Pancreas (tissue), 10 donors: ENCODE data around the gene ATL1. TPM values are rescaled to one million over a fixed set of nuclear protein-coding genes. Genes with fewer than 3 reads are reported as not detected.

Experiments used
- ATAC-seq, 4 donors: fragments of 200-7000 bp; cut with Tn5 transposase; one replicate each; pipeline versions ENCODE4 v1.8.0 to v1.9.1; 2020; ENCODE audit warnings: mild to moderate bottlenecking in 4 of 4, moderate library complexity in 4 of 4
- DNase-seq, 6 donors: peaks; one replicate each; pipeline ENCODE4 v3.0.0-alpha.2; 2020
- FAIRE-seq: peaks from 2 replicates; lab custom pipeline; 2012; peaks lifted over from hg19 to GRCh38; lab: Jason Lieb, UNC
- H3K27ac ChIP-seq, 4 donors: fragments of 200-600 bp; sonication (generic); 1 replicate in 3 of 4; 2 replicates in 1 of 4; pipeline versions ENCODE4 v1.5.0 to v1.8.0; 2020
- H3K27me3 ChIP-seq, 4 donors: fragments of 200-600 bp; one replicate each; pipeline ENCODE4 v1.8.0; 2021
- H3K36me3 ChIP-seq, 3 donors: fragments of 200-600 bp; sonication (generic) in 1 of 3; one replicate each; pipeline versions ENCODE4 v1.5.0 to v1.8.0; 2020 to 2021
- H3K4me1 ChIP-seq, 3 donors: fragments of 200-600 bp; one replicate each; pipeline ENCODE4 v1.8.0; 2021
- H3K4me3 ChIP-seq, 4 donors: fragments of 200-600 bp; sonication (generic) in 2 of 4; one replicate each; pipeline versions ENCODE4 v1.5.0 to v1.8.0; 2020 to 2021
- H3K9me3 ChIP-seq, 4 donors: fragments of 200-600 bp; one replicate each; pipeline ENCODE4 v1.8.0; 2021
- CTCF ChIP-seq, 4 donors: fragments of 200-600 bp; sonication (generic) in 3 of 4; IDR thresholded peaks; one replicate each; pipeline versions ENCODE4 v1.5.0 to v1.8.0; 2021; ENCODE audit warnings: antibody characterized with exemption in 4 of 4
- WGBS, 2 donors: extraction: QIAGEN DNeasy Blood & Tissue Kit; methylation state at CpG; one replicate each; pipeline ENCODE4 v1.1.7; 2013; 5-methylcytosine and 5-hydroxymethylcytosine counted together
- intact Hi-C, 3 donors: fragments of 100-400 bp; cut with DNase I; formaldehyde crosslinking; loops; one replicate each; pipeline versions ENCODE4 v1.11.1 to v1.14.2; 2022
- polyA plus RNA-seq, 2 donors: library from polyadenylated mRNA; stranded (reverse); fragments of 200-250 nt; gene quantifications; one replicate each; pipeline ENCODE4 v1.2.3, GENCODE V29; 2013
- total RNA-seq, 6 donors: library from RNA; stranded (reverse); fragmentation: NEBNext Ultra II Directional in 4 of 6; extraction: Animal tissue kit (Norgen Biotek cat#: 25700) in 4 of 6; gene quantifications; one replicate each; pipeline versions ENCODE4 v1.2.1 to v1.2.4, GENCODE V29; 2021 to 2023
- donor health status: healthy with polysubstance abuse.
- donor health status: DM: no; HTN: no; CAD: no; lungs with moderate emphysema.
- donor health status: DM: no; HTN: no; CAD: no.
- donor health status: control.
- donor health status: control.
- donor health status: Bipolar disorder and iron deficiency.
- donor health status: DM: yes; HTN: yes; CAD: no.
- donor health status: DM: no; HTN: no; CAD: no.
- donor health status: DM: no; HTN: no; CAD: no.
- donor health status: DM: yes; HTN: yes; CAD: no.

Gene ATL1
- total and polyA plus RNA-seq, 8 donors: 1.3 to 6.1 (median 3.2) TPM

GRCh38 chr14:50573862-50574261 lies 13.9 kb downstream of the ATL1 start:
- Histone ChIP-seq H3K4me3 (no peak overlapping the region), H3K27ac (no peak overlapping the region), H3K36me3 (no peaks in the 10 kb centered on the region), H3K4me1 (no peaks in the 10 kb centered on the region), H3K9me3 (peaks cover 0 to 6% (median 0%) of the 10 kb centered on the region in 4 donors), H3K27me3 (no peaks in the 10 kb centered on the region)
- WGBS, 2 donors: 49 to 54% methylated on average over 2 of the region's 2 CpGs
- FAIRE-seq: no peak
- TF ChIP-seq CTCF (IDR thresholded peaks at IDR 0.05): no peak
- intact Hi-C loops: no loop called here
- peak; percentile 42 to 78 (median 64) for ATAC-seq
- DNase-seq: no peak

DNA sequence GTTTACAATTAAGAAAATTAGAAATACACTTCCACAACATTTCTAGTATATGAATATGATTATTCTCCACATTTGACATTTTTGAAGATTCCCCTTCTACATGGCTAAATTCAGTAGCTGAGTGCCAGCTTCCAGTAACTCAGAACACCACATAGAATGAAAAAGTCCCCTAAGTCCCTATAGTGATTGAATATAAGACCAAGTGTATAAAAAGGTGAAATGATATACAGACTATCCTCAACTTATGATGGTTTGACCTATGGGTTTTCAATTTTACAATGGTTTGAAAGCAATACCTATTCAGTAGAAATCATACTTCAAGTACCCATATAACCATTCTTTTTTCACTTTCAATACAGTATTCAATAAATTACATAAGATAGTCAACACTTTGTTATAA lies 15.8 kb downstream of the ATL1 start:
- no peak for ATAC-seq
- intact Hi-C loops: no loop called here

DNA sequence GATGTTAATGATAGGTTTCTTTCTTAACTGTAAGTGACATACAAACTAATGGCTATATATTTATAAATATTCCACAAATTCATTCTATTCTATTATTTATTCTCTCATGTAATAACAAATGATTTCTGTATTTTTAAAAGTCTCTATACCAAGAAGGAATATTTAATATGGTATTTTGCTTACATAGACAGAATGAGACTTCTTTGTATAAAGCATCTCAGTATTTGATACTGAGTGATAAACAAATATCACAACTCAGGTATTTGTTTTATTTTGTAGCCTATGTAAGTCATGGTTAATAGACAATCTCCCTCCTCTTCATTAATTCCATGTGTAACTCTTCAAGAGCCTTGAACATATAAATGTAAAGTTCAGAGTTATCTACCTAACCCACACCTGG lies 18.0 kb downstream of the ATL1 start:
- Histone ChIP-seq H3K27ac (no peak overlapping the region), H3K9me3 (no peaks in the 10 kb centered on the region), H3K27me3 (no peaks in the 10 kb centered on the region), H3K4me3 (no peak overlapping the region), H3K4me1 (no peaks in the 10 kb centered on the region), H3K36me3 (no peaks in the 10 kb centered on the region)
- intact Hi-C loops: no loop called here
- TF ChIP-seq CTCF (IDR thresholded peaks at IDR 0.05): no peak
- FAIRE-seq (no peak), DNase-seq (no peak), ATAC-seq (no peak)

More for the DNA sequence above, 15.8 kb downstream of the ATL1 start:
- Histone ChIP-seq H3K36me3 (no peaks in the 10 kb centered on the region), H3K27me3 (no peaks in the 10 kb centered on the region), H3K9me3 (peaks cover 0 to 3% (median 0%) of the 10 kb centered on the region in 4 donors), H3K4me3 (no peak overlapping the region), H3K4me1 (no peaks in the 10 kb centered on the region), H3K27ac (no peak overlapping the region)
- no peak for TF ChIP-seq CTCF (IDR thresholded peaks at IDR 0.05)
- FAIRE-seq (no peak), DNase-seq (no peak)

- TF ChIP-seq CTCF (IDR thresholded peaks at IDR 0.05): no peak
- Histone ChIP-seq H3K9me3 (no peaks in the 10 kb centered on the region), H3K4me1 (no peaks in the 10 kb centered on the region), H3K4me3 (no peak overlapping the region), H3K36me3 (no peaks in the 10 kb centered on the region), H3K27ac (no peak overlapping the region), H3K27me3 (no peaks in the 10 kb centered on the region)
- FAIRE-seq: no peak
- no peak for ATAC-seq
- no peak for DNase-seq
- intact Hi-C loops: no loop called here
Observed at GRCh38 chr14:50578433-50578832, 18.5 kb downstream of the ATL1 start.

- no peak for TF ChIP-seq CTCF (IDR thresholded peaks at IDR 0.05)
- DNase-seq (no peak), FAIRE-seq (no peak), ATAC-seq (no peak)
- no peak overlapping the region for H3K4me3 ChIP-seq
- 82 to 84% methylated on average over 2 of the region's 2 CpGs for WGBS, 2 donors
- H3K4me1 ChIP-seq: no peaks in the 10 kb centered on the region
- H3K36me3 ChIP-seq: no peaks in the 10 kb centered on the region
- no peaks in the 10 kb centered on the region for H3K9me3 ChIP-seq
- no peak overlapping the region for H3K27ac ChIP-seq
- no peaks in the 10 kb centered on the region for H3K27me3 ChIP-seq
- intact Hi-C loops: no loop called here
Observed at GRCh38 chr14:50590464-50590863, 30.5 kb downstream of the ATL1 start.
